Effector memory CD8-positive, alpha-beta T cell (primary cell): ENCODE data around the gene DNM3.
"Not testable (repeated sequence)": the region's sequence is repeated elsewhere in the genome, so short reads cannot be mapped to it uniquely, and the experiment has no call there.

Source experiments
- ATAC-seq: fragments of 150-1000 bp; cut with Tn5 transposase; replicated peaks from 2 replicates; pipeline ENCODE4 v1.10.0; 2021; ENCODE audit warnings: mild to moderate bottlenecking, moderate library complexity
- DNase-seq, 3 experiments: peaks; one replicate each; pipeline ENCODE4 v3.0.0; 2021
- H3K27ac Mint-ChIP-seq, 2 donors: one replicate each; pipeline ENCODE4 v1.8.0; 2022; ENCODE audit warnings: mild to moderate bottlenecking in 2 of 2, mixed read lengths in 2 of 2, moderate library complexity in 2 of 2
- H3K27me3 Mint-ChIP-seq, 2 donors: one replicate each; pipeline ENCODE4 v1.8.0; 2022; ENCODE audit warnings: mixed read lengths in 2 of 2
- H3K36me3 Mint-ChIP-seq: one replicate; pipeline ENCODE4 v1.8.0; 2022; ENCODE audit warnings: mild to moderate bottlenecking, moderate library complexity, mixed read lengths; ENCODE audit not compliant: insufficient read depth
- H3K4me1 Mint-ChIP-seq, 2 donors: one replicate each; pipeline ENCODE4 v1.8.0; 2022; ENCODE audit warnings: low read depth in 2 of 2, mixed read lengths in 2 of 2
- H3K4me3 Mint-ChIP-seq, 2 donors: one replicate each; pipeline ENCODE4 v1.8.0; 2022; ENCODE audit warnings: mild to moderate bottlenecking in 2 of 2, mixed read lengths in 2 of 2, moderate library complexity in 2 of 2
- H3K9me3 Mint-ChIP-seq, 2 donors: one replicate each; pipeline ENCODE4 v1.8.0; 2022; ENCODE audit warnings: mixed read lengths in 2 of 2

Gene DNM3

GRCh38 chr1:172425339-172425738, 584.0 kb downstream of the DNM3 start:
- Mint-ChIP-seq H3K4me3 (no peak overlapping the region), H3K36me3 (no peaks in the 10 kb centered on the region), H3K27ac (no peak overlapping the region), H3K9me3 (no peaks in the 10 kb centered on the region), H3K27me3 (no peaks in the 10 kb centered on the region), H3K4me1 (peaks cover 1 to 5% of the 10 kb centered on the region in 2 donors)
- DNase-seq: no peak
- no peak for ATAC-seq

- Mint-ChIP-seq H3K27ac (no peak overlapping the region), H3K4me1 (peaks cover 1 to 5% of the 10 kb centered on the region in 2 donors), H3K27me3 (no peaks in the 10 kb centered on the region), H3K36me3 (no peaks in the 10 kb centered on the region), H3K9me3 (no peaks in the 10 kb centered on the region), H3K4me3 (no peak overlapping the region)
- ATAC-seq (peak; percentile 44), DNase-seq (no peak)
Observed at GRCh38 chr1:172427191-172427590, 585.9 kb downstream of the DNM3 start.

- H3K4me3 Mint-ChIP-seq: no peak overlapping the region
- ATAC-seq (peak; percentile 72), DNase-seq (peak; percentile 14 to 26 (median 26))
- H3K4me1 Mint-ChIP-seq: peaks cover 6 to 17% of the 10 kb centered on the region in 2 donors
- H3K9me3 Mint-ChIP-seq: no peaks in the 10 kb centered on the region
- H3K27me3 Mint-ChIP-seq: no peaks in the 10 kb centered on the region
- H3K36me3 Mint-ChIP-seq: no peaks in the 10 kb centered on the region
- H3K27ac Mint-ChIP-seq: no peak overlapping the region
Observed at GRCh38 chr1:172429331-172430127, 588.2 kb downstream of the DNM3 start.

GRCh38 chr1:172430128-172430454, 588.8 kb downstream of the DNM3 start:
- DNase-seq: no peak
- no peaks in the 10 kb centered on the region for H3K27me3 Mint-ChIP-seq
- no peak overlapping the region for H3K27ac Mint-ChIP-seq
- no peak overlapping the region for H3K4me3 Mint-ChIP-seq
- H3K9me3 Mint-ChIP-seq: no peaks in the 10 kb centered on the region
- no peaks in the 10 kb centered on the region for H3K36me3 Mint-ChIP-seq
- ATAC-seq: no peak
- peaks cover 7 to 19% of the 10 kb centered on the region in 2 donors for H3K4me1 Mint-ChIP-seq

DNA sequence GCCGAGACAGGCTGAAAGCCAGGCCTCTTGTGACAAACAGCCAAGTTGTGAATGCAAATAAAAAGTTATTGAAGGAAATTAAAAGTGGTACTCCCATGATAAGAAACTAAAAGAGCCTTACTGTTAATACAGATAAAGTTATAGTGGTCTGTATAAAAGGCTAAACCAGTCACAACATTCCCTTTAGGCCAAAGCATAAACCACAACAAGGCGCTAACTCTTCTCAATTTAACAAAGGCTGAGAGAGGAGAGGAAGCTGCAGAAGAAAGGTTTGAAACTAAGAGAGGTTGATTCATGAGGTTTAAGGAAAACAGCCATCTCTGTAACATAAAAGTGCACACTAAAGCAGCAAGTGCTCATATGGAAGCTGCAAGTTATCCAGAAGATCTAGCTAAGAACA, 589.9 kb downstream of the DNM3 start:
- no peaks in the 10 kb centered on the region for H3K27me3 Mint-ChIP-seq
- peaks cover 7 to 28% of the 10 kb centered on the region in 2 donors for H3K4me1 Mint-ChIP-seq
- no peak overlapping the region for H3K4me3 Mint-ChIP-seq
- DNase-seq (no peak), ATAC-seq (no peak)
- no peaks in the 10 kb centered on the region for H3K36me3 Mint-ChIP-seq
- no peaks in the 10 kb centered on the region for H3K9me3 Mint-ChIP-seq
- no peak overlapping the region for H3K27ac Mint-ChIP-seq

DNA sequence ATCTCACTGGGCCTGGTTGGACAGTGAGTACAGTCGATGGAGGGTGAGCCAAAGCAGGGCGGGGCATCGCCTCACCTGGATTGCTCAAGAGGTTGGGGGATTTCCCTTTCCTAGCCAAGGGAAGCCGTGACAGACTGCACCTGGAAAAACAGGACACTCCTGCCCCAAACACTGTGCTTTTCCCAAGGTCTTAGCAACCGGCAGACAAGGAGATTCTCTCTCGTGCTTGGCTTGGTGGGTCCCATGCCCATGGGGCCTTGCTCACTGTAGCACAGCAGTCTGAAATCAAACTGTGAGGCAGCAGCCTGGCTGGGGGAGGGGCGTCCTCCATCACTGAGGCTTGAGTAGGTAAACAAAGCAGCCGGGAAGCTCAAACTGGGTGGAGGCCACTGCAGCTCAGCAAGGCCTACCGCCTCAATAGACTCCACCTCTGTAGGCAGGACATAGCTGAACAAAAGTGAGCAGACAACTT, 590.5 kb downstream of the DNM3 start:
- H3K4me3 Mint-ChIP-seq: no peak overlapping the region
- H3K9me3 Mint-ChIP-seq: no peaks in the 10 kb centered on the region
- no peaks in the 10 kb centered on the region for H3K36me3 Mint-ChIP-seq
- DNase-seq (no peak), ATAC-seq (no peak)
- H3K27me3 Mint-ChIP-seq: no peaks in the 10 kb centered on the region
- H3K4me1 Mint-ChIP-seq: peaks cover 7 to 28% of the 10 kb centered on the region in 2 donors
- no peak overlapping the region for H3K27ac Mint-ChIP-seq

GRCh38 chr1:172437183-172437582, 595.9 kb downstream of the DNM3 start:
- peaks cover 24 to 43% of the 10 kb centered on the region in 2 donors for H3K4me1 Mint-ChIP-seq
- not testable (repeated sequence) for ATAC-seq, H3K4me3 Mint-ChIP-seq, H3K27me3 Mint-ChIP-seq, DNase-seq, H3K27ac Mint-ChIP-seq, H3K9me3 Mint-ChIP-seq, H3K36me3 Mint-ChIP-seq

DNA sequence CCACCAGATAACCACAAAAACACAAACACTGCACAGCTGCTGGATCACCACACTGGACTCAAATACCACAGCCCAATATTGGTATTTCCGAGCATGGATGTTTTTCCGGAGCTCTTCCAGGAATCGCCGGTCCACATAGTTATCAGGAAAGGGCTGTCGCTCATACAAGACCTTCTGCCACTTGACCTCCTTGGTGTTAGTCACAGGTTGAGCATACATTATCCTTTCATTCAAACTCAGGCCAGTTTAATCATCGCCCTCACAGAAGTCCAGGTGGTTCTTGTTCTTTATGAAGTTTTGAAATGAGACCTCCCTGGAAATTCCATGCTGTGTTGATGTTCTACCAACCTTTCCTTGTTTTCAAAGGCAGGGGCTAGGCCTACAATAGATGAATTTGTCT, 601.1 kb downstream of the DNM3 start:
- Mint-ChIP-seq H3K27ac (peak overlapping the region in 1 of 2 donors; percentile 53), H3K4me3 (peak overlapping the region in 1 of 2 donors; percentile 94), H3K36me3 (peaks cover 6% of the 10 kb centered on the region), H3K9me3 (no peaks in the 10 kb centered on the region), H3K27me3 (no peaks in the 10 kb centered on the region), H3K4me1 (peaks cover 31 to 38% of the 10 kb centered on the region in 2 donors)
- no peak for DNase-seq
- no peak for ATAC-seq

DNA sequence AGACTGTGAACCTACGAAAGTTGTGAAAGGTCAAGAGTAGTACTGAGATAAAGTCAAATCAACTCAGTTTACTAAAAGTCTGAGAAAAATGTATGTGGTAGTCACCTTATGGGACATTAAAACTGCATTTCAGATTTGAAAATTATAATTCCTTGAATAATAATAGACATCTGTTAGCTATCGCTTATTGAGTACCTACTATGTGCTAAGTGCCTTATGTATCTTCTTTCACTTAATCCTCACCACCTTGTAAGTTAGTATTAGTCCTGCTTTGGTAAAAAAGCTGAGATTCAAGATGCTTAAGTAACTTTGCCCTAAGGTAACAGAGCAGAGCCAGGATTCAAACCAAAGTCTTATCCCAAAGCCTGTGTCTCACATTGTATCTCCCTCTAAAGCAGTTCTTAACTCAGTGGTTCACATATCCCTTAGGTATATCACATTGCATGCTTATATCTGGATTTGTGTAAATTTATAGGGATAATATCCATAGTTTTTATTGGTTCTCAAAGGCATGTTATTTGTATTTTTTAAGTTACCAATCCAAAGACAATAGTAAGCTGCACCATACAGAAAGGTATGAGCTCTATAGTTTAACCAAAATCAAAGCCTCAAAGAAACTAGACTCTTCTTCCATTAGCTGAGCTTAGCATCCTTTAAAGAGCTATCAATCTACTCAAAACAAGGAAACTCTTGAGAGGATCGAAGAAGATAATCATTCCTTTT, 601.7 kb downstream of the DNM3 start:
- peak overlapping the region; percentile 93 to 94 for H3K4me3 Mint-ChIP-seq
- H3K4me1 Mint-ChIP-seq: peaks cover 31 to 38% of the 10 kb centered on the region in 2 donors
- ATAC-seq (peak; percentile 2), DNase-seq (no peak)
- no peaks in the 10 kb centered on the region for H3K27me3 Mint-ChIP-seq
- H3K36me3 Mint-ChIP-seq: peaks cover 6% of the 10 kb centered on the region
- peak overlapping the region; percentile 94 to 96 for H3K27ac Mint-ChIP-seq
- H3K9me3 Mint-ChIP-seq: no peaks in the 10 kb centered on the region

DNA sequence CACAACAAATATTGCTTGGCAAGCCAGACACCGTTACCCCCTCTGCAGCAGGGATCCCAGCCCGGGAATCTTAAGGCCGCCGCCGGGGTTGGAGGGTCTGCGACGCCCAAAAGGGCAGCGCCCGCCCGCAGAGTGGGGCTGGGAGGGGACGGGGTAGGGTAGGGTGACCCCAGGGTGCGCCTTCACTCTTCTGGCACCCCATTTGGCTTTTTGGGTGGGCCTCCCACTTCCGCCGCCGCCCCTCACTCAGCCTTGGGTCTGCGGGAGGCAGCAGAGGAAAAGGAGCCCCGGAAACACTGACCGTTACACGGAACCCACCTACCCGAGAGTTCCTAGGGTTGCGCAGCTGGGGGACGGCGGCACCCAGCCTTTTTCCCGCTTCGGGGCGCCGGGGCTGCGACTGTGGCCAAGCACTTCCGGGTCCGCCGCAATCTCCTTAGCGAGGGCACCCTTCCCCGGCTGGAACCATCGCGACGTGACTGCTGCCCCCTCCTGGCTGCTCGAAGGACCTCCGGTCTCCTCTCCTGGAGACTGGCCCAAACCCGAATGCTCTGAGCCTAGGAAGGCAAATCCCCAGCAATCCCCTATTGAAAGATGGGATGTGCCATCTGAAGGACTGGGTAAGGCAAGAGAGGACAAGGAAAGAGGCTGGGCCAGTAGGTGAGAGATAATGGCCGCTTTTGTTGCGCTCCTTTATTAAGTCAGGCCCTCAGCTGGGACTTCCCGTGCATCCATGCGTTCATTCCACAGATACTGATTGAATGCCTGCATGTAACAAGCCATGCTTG, 602.6 kb downstream of the DNM3 start, which contains the start of gene PIGC:
PIGC (minus strand) TSS at position 404 of the 788 bp plus-strand sequence. CDS start 1,447 bp downstream, outside the sequence.
- H3K4me3 Mint-ChIP-seq: peak within 1 kb of the TSS; percentile 93 to 94
- DNase-seq (peak; percentile 89 to 90 (median 90)), ATAC-seq (peak; percentile 99)
- peaks cover 31 to 38% of the 10 kb centered on the region in 2 donors for H3K4me1 Mint-ChIP-seq
- H3K36me3 Mint-ChIP-seq: peaks cover 6% of the 10 kb centered on the region
- peak within 1 kb of the TSS; percentile 94 to 96 for H3K27ac Mint-ChIP-seq
- H3K27me3 Mint-ChIP-seq: no peaks in the 10 kb centered on the region
- no peaks in the 10 kb centered on the region for H3K9me3 Mint-ChIP-seq

DNA sequence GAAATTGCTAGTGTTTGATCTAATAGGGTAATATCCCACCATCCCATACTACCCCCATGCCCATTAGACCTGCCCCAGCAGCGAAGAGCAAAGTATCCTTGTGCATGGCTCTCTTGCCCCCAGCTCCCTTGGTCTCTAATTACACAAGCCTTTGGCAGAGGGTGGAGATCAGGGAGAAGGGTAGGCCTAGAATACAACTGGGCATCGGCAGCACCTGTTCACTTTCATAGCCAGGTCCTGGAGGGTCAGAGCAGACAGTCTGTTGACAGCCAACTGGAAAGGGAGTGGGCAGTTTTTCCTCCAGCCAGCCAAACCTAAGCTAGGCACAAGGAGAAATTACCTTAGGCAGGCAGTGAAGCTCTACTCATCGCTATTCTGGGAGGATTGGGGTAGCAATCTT, 605.2 kb downstream of the DNM3 start:
- H3K4me3 Mint-ChIP-seq: no peak overlapping the region
- no peak for ATAC-seq
- peaks cover 22 to 28% of the 10 kb centered on the region in 2 donors for H3K4me1 Mint-ChIP-seq
- H3K36me3 Mint-ChIP-seq: peaks cover 10% of the 10 kb centered on the region
- no peaks in the 10 kb centered on the region for H3K27me3 Mint-ChIP-seq
- no peak for DNase-seq
- no peak overlapping the region for H3K27ac Mint-ChIP-seq
- no peaks in the 10 kb centered on the region for H3K9me3 Mint-ChIP-seq

DNA sequence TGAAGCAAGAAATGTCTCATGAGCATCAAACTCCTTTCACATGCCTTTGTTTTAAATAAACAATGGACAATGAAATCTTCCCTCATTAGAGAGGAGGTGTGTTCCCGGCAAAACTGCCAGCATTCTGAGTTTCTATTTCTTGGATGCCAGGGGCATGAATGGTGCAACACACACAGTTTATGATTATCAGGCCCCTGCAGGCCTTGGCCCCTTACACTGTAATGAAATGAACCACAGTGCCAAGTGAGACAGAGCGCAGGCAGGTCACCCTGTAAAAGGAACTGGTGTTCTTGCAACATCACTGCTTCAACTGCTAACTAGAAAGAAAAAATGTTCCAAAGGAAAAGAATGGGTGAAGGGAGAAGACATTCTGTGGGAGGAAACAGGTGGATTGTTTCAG, 606.3 kb downstream of the DNM3 start:
- peaks cover 10% of the 10 kb centered on the region for H3K36me3 Mint-ChIP-seq
- H3K27ac Mint-ChIP-seq: no peak overlapping the region
- no peak for ATAC-seq
- no peaks in the 10 kb centered on the region for H3K27me3 Mint-ChIP-seq
- DNase-seq: no peak
- H3K9me3 Mint-ChIP-seq: no peaks in the 10 kb centered on the region
- H3K4me3 Mint-ChIP-seq: no peak overlapping the region
- H3K4me1 Mint-ChIP-seq: peaks cover 11 to 17% of the 10 kb centered on the region in 2 donors

DNA sequence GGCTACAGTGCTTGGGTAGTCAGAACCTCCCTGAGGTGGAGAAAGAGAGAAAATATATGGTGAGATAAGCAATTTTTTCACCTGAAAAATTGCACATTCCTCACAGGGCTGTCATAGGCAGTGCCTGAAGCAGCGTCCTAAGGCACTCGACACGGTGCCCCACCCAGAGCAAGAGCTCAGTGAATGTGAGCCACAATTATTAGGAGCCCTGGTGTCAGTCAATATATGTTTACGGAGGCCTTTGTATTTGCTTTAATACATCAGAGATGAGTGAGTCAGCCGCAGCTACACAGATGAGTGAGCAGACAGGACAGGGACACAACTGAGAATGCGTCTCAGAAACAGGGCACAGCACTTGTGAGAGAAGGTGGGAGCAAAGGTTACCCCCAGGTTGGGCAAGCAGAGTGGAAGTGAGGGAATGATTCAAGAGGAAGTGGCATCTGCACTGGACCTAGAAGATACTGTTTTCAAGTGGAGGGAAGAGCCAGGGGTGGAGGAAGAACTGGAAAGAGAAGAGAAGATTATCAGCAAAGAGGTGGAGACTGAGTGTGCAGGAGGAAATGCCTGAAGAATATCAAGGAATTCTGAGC, 607.8 kb downstream of the DNM3 start:
- no peaks in the 10 kb centered on the region for H3K27me3 Mint-ChIP-seq
- ATAC-seq (no peak), DNase-seq (no peak)
- H3K9me3 Mint-ChIP-seq: no peaks in the 10 kb centered on the region
- peaks cover 5% of the 10 kb centered on the region for H3K36me3 Mint-ChIP-seq
- H3K4me1 Mint-ChIP-seq: peaks cover 2 to 5% of the 10 kb centered on the region in 2 donors
- H3K4me3 Mint-ChIP-seq: no peak overlapping the region
- no peak overlapping the region for H3K27ac Mint-ChIP-seq
